WTC11 (cell line): ENCODE results near the gene XRCC2. TPM values are rescaled to one million over a fixed set of nuclear protein-coding genes. Genes with fewer than 3 reads are reported as not detected.

Experiments
- ATAC-seq: fragments of 200-7000 bp; cut with Tn5 transposase; 2 replicates; pipeline ENCODE4 v1.10.0; 2021; ENCODE audit warnings: mild to moderate bottlenecking, moderate library complexity
- CTCF ChIA-PET: fragments of 300-600 bp; sonication (Branson Sonifier 250); formaldehyde crosslinking; loops from one replicate; lab custom pipeline; 2021; ENCODE audit warnings: antibody characterized with exemption; lab: Charles Lee
- POLR2A ChIA-PET: fragments of 350-600 bp; sonication (Branson Sonifier 250); formaldehyde crosslinking; loops from one replicate; lab custom pipeline; 2021; ENCODE audit warnings: antibody characterized with exemption; lab: Charles Lee
- DNase-seq: peaks from one replicate; pipeline ENCODE4 v3.0.0; 2021; ENCODE audit warnings: low spot score
- H3K27ac Mint-ChIP-seq: 2 replicates; pipeline ENCODE4 v1.8.0; 2021; ENCODE audit warnings: mixed read lengths
- H3K27me3 Mint-ChIP-seq: 2 replicates; pipeline ENCODE4 v1.8.0; 2021; ENCODE audit warnings: low read depth, mild to moderate bottlenecking, moderate library complexity, mixed read lengths
- H3K36me3 Mint-ChIP-seq: 2 replicates; pipeline ENCODE4 v1.8.0; 2021; ENCODE audit warnings: mixed read lengths
- H3K4me1 Mint-ChIP-seq: 2 replicates; pipeline ENCODE4 v1.8.0; 2022; ENCODE audit warnings: mixed read lengths
- H3K4me3 Mint-ChIP-seq: 2 replicates; pipeline ENCODE4 v1.8.0; 2021; ENCODE audit warnings: mild to moderate bottlenecking, moderate library complexity, mixed read lengths
- H3K9me3 Mint-ChIP-seq: 2 replicates; pipeline ENCODE4 v1.8.0; 2021; ENCODE audit warnings: mixed read lengths
- AFF4 ChIP-seq: sonication (generic); formaldehyde crosslinking; IDR thresholded peaks from 2 replicates; pipeline ENCODE4 v1.8.1; 2023; ENCODE audit warnings: mild to moderate bottlenecking, missing genetic modification reagents, borderline replicate concordance
- EMX1 ChIP-seq: fragments of 250-450 bp; sonication (Bioruptor Pico); IDR thresholded peaks from 2 replicates; pipeline ENCODE4 v1.8.0; 2021; ENCODE audit warnings: mild to moderate bottlenecking
- HMGA2 ChIP-seq: fragments of 250-450 bp; sonication (Bioruptor Pico); IDR thresholded peaks from 2 replicates; pipeline ENCODE4 v1.4.0; 2021; ENCODE audit warnings: mild to moderate bottlenecking, moderate library complexity
- IRF2 ChIP-seq: sonication (generic); formaldehyde crosslinking; IDR thresholded peaks from 2 replicates; pipeline ENCODE4 v1.8.0; 2022; ENCODE audit warnings: low read depth, missing genetic modification reagents, borderline replicate concordance
- MAX ChIP-seq: sonication (generic); formaldehyde crosslinking; IDR thresholded peaks from 2 replicates; pipeline ENCODE4 v1.8.0; 2022; ENCODE audit warnings: mild to moderate bottlenecking, missing genetic modification reagents
- NFE2L1 ChIP-seq: sonication (generic); formaldehyde crosslinking; IDR thresholded peaks from 2 replicates; pipeline ENCODE4 v1.8.1; 2023; ENCODE audit warnings: missing genetic modification reagents
- NR2C2 ChIP-seq: sonication (generic); formaldehyde crosslinking; IDR thresholded peaks from 2 replicates; pipeline ENCODE4 v1.8.0; 2022; ENCODE audit warnings: mild to moderate bottlenecking, missing genetic modification reagents
- TEAD4 ChIP-seq: sonication (generic); formaldehyde crosslinking; IDR thresholded peaks from 2 replicates; pipeline ENCODE4 v1.8.0; 2022; ENCODE audit warnings: mild to moderate bottlenecking, missing genetic modification reagents
- ZBTB21 ChIP-seq: sonication (generic); formaldehyde crosslinking; IDR thresholded peaks from 2 replicates; pipeline ENCODE4 v1.8.1; 2023; ENCODE audit warnings: mild to moderate bottlenecking, missing genetic modification reagents, borderline replicate concordance
- ZMAT4 ChIP-seq: fragments of 250-450 bp; sonication (Bioruptor Pico); IDR thresholded peaks from 2 replicates; pipeline ENCODE4 v1.9.0; 2021; ENCODE audit warnings: mild to moderate bottlenecking
- ZNF121 ChIP-seq: sonication (generic); formaldehyde crosslinking; IDR thresholded peaks from 2 replicates; pipeline ENCODE4 v1.8.0; 2023; ENCODE audit warnings: missing genetic modification reagents
- ZNF317 ChIP-seq: sonication (generic); formaldehyde crosslinking; IDR thresholded peaks from 2 replicates; pipeline ENCODE4 v1.8.1; 2023; ENCODE audit warnings: low read depth, mild to moderate bottlenecking, moderate library complexity, missing genetic modification reagents, borderline replicate concordance
- ZNF671 ChIP-seq: fragments of 250-450 bp; sonication (Bioruptor Pico); IDR thresholded peaks from 2 replicates; pipeline ENCODE4 v1.8.0; 2021; ENCODE audit warnings: mild to moderate bottlenecking
- total RNA-seq: library from RNA; stranded (reverse); gene quantifications from 3 replicates; pipeline ENCODE4 v1.2.3, GENCODE V29; 2021
- TF ChIP-seq, protein P1 (sequence below): sonication (generic); formaldehyde crosslinking; IDR thresholded peaks from 2 replicates; pipeline ENCODE4 v1.8.1; 2023; ENCODE audit warnings: mild to moderate bottlenecking, moderate library complexity, missing genetic modification reagents
- TF ChIP-seq, protein P2 (sequence below): fragments of 250-450 bp; sonication (Bioruptor Pico); IDR thresholded peaks from 2 replicates; pipeline ENCODE4 v1.9.0; 2021; ENCODE audit warnings: mild to moderate bottlenecking, borderline replicate concordance
- TF ChIP-seq, protein P3 (sequence below): sonication (generic); formaldehyde crosslinking; IDR thresholded peaks from 2 replicates; pipeline ENCODE4 v1.8.1; 2023; ENCODE audit warnings: mild to moderate bottlenecking, missing genetic modification reagents, moderate library complexity
- TF ChIP-seq, protein P4 (sequence below): sonication (generic); formaldehyde crosslinking; IDR thresholded peaks from 2 replicates; pipeline ENCODE4 v1.8.1; 2023; ENCODE audit warnings: mild to moderate bottlenecking, missing genetic modification reagents, moderate library complexity
- TF ChIP-seq, protein P5 (sequence below): fragments of 250-450 bp; sonication (Bioruptor Pico); IDR thresholded peaks from 2 replicates; pipeline ENCODE4 v1.9.0; 2021; ENCODE audit warnings: moderate library complexity, mild to moderate bottlenecking, inconsistent platforms, borderline replicate concordance
- TF ChIP-seq, protein P6 (sequence below): sonication (generic); formaldehyde crosslinking; IDR thresholded peaks from 2 replicates; pipeline ENCODE4 v1.8.0; 2022; ENCODE audit warnings: mild to moderate bottlenecking, missing genetic modification reagents
- TF ChIP-seq, protein P7 (sequence below): sonication (generic); formaldehyde crosslinking; IDR thresholded peaks from 2 replicates; pipeline ENCODE4 v1.8.0; 2022; ENCODE audit warnings: mild to moderate bottlenecking, missing genetic modification reagents

XRCC2 gene
- total RNA-seq, 1 experiment from 2014 or later = 25.4 TPM

- Mint-ChIP-seq H3K36me3 (no peaks in the 10 kb centered on the region), H3K27me3 (no peaks in the 10 kb centered on the region), H3K9me3 (no peaks in the 10 kb centered on the region), H3K4me3 (no peak overlapping the region), H3K27ac (no peak overlapping the region), H3K4me1 (no peaks in the 10 kb centered on the region)
- ChIA-PET CTCF (no interaction called here), POLR2A (no interaction called here)
- TF ChIP-seq NR2C2 (CRISPR knock-in tag) = no peak
- TF ChIP-seq HMGA2 = no peak
- no peak for TF ChIP-seq ZMAT4 (CRISPR knock-in tag)
- no peak for TF ChIP-seq IRF2 (CRISPR knock-in tag)
- TF ChIP-seq, protein P1, sequence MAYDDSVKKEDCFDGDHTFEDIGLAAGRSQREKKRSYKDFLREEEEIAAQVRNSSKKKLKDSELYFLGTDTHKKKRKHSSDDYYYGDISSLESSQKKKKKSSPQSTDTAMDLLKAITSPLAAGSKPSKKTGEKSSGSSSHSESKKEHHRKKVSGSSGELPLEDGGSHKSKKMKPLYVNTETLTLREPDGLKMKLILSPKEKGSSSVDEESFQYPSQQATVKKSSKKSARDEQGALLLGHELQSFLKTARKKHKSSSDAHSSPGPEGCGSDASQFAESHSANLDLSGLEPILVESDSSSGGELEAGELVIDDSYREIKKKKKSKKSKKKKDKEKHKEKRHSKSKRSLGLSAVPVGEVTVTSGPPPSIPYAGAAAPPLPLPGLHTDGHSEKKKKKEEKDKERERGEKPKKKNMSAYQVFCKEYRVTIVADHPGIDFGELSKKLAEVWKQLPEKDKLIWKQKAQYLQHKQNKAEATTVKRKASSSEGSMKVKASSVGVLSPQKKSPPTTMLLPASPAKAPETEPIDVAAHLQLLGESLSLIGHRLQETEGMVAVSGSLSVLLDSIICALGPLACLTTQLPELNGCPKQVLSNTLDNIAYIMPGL (CRISPR knock-in tag) = no peak
- TF ChIP-seq ZNF317 (CRISPR knock-in tag) = no peak
- TF ChIP-seq, protein P2, sequence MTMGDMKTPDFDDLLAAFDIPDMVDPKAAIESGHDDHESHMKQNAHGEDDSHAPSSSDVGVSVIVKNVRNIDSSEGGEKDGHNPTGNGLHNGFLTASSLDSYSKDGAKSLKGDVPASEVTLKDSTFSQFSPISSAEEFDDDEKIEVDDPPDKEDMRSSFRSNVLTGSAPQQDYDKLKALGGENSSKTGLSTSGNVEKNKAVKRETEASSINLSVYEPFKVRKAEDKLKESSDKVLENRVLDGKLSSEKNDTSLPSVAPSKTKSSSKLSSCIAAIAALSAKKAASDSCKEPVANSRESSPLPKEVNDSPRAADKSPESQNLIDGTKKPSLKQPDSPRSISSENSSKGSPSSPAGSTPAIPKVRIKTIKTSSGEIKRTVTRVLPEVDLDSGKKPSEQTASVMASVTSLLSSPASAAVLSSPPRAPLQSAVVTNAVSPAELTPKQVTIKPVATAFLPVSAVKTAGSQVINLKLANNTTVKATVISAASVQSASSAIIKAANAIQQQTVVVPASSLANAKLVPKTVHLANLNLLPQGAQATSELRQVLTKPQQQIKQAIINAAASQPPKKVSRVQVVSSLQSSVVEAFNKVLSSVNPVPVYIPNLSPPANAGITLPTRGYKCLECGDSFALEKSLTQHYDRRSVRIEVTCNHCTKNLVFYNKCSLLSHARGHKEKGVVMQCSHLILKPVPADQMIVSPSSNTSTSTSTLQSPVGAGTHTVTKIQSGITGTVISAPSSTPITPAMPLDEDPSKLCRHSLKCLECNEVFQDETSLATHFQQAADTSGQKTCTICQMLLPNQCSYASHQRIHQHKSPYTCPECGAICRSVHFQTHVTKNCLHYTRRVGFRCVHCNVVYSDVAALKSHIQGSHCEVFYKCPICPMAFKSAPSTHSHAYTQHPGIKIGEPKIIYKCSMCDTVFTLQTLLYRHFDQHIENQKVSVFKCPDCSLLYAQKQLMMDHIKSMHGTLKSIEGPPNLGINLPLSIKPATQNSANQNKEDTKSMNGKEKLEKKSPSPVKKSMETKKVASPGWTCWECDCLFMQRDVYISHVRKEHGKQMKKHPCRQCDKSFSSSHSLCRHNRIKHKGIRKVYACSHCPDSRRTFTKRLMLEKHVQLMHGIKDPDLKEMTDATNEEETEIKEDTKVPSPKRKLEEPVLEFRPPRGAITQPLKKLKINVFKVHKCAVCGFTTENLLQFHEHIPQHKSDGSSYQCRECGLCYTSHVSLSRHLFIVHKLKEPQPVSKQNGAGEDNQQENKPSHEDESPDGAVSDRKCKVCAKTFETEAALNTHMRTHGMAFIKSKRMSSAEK (CRISPR knock-in tag) = no peak
- TF ChIP-seq, protein P3, sequence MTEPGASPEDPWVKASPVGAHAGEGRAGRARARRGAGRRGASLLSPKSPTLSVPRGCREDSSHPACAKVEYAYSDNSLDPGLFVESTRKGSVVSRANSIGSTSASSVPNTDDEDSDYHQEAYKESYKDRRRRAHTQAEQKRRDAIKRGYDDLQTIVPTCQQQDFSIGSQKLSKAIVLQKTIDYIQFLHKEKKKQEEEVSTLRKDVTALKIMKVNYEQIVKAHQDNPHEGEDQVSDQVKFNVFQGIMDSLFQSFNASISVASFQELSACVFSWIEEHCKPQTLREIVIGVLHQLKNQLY = no peak
- no peak for TF ChIP-seq ZNF121 (CRISPR knock-in tag)
- TF ChIP-seq, protein P4, sequence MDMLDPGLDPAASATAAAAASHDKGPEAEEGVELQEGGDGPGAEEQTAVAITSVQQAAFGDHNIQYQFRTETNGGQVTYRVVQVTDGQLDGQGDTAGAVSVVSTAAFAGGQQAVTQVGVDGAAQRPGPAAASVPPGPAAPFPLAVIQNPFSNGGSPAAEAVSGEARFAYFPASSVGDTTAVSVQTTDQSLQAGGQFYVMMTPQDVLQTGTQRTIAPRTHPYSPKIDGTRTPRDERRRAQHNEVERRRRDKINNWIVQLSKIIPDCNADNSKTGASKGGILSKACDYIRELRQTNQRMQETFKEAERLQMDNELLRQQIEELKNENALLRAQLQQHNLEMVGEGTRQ (CRISPR knock-in tag) = no peak
- TF ChIP-seq MAX (CRISPR knock-in tag) = no peak
- TF ChIP-seq NFE2L1 (CRISPR knock-in tag) = no peak
- TF ChIP-seq ZNF671 (CRISPR knock-in tag) = no peak
- TF ChIP-seq ZBTB21 = no peak
- TF ChIP-seq, protein P5, sequence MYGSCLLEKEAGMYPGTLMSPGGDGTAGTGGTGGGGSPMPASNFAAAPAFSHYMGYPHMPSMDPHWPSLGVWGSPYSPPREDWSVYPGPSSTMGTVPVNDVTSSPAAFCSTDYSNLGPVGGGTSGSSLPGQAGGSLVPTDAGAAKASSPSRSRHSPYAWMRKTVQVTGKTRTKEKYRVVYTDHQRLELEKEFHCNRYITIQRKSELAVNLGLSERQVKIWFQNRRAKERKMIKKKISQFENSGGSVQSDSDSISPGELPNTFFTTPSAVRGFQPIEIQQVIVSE (CRISPR knock-in tag) = no peak
- TF ChIP-seq, protein P6, sequence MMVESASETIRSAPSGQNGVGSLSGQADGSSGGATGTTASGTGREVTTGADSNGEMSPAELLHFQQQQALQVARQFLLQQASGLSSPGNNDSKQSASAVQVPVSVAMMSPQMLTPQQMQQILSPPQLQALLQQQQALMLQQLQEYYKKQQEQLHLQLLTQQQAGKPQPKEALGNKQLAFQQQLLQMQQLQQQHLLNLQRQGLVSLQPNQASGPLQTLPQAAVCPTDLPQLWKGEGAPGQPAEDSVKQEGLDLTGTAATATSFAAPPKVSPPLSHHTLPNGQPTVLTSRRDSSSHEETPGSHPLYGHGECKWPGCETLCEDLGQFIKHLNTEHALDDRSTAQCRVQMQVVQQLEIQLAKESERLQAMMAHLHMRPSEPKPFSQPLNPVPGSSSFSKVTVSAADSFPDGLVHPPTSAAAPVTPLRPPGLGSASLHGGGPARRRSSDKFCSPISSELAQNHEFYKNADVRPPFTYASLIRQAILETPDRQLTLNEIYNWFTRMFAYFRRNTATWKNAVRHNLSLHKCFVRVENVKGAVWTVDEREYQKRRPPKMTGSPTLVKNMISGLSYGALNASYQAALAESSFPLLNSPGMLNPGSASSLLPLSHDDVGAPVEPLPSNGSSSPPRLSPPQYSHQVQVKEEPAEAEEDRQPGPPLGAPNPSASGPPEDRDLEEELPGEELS (CRISPR knock-in tag) = no peak
- no peak for TF ChIP-seq EMX1 (CRISPR knock-in tag)
- TF ChIP-seq, protein P7, sequence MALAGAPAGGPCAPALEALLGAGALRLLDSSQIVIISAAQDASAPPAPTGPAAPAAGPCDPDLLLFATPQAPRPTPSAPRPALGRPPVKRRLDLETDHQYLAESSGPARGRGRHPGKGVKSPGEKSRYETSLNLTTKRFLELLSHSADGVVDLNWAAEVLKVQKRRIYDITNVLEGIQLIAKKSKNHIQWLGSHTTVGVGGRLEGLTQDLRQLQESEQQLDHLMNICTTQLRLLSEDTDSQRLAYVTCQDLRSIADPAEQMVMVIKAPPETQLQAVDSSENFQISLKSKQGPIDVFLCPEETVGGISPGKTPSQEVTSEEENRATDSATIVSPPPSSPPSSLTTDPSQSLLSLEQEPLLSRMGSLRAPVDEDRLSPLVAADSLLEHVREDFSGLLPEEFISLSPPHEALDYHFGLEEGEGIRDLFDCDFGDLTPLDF (CRISPR knock-in tag) = no peak
- no peak for TF ChIP-seq TEAD4 (CRISPR knock-in tag)
- TF ChIP-seq AFF4 (CRISPR knock-in tag) = no peak
- ATAC-seq (no peak), DNase-seq (no peak)
Observed at GRCh38 chr7:152601305-152601798, 74.6 kb downstream of the XRCC2 start.
